Endothelial cell of umbilical vein (primary cell): ENCODE measurements around the gene MYO9A. TPM values are rescaled to one million over a fixed set of nuclear protein-coding genes. Genes with fewer than 3 reads are reported as not detected.

Source experiments
- BruUV-seq: library from RNA; stranded (reverse); fragments of 400-500 nt; replicated peaks from 2 replicates; lab custom pipeline; 2021; lab: Mats Ljungman, UMichigan
- CTCF ChIA-PET: fragments of 300-600, 350-600 bp; sonication (Branson Sonifier 250); formaldehyde crosslinking; loops from one replicate; lab custom pipeline; 2021; ENCODE audit warnings: antibody characterized with exemption, inconsistent platforms; lab: Charles Lee
- POLR2A ChIA-PET: fragments of 300-600, 350-600 bp; sonication (Branson Sonifier 250); formaldehyde crosslinking; loops from one replicate; lab custom pipeline; 2021; ENCODE audit warnings: antibody characterized with exemption, inconsistent platforms; lab: Charles Lee
- DNase-seq: peaks from one replicate; pipeline ENCODE4 v3.0.0-alpha.2; 2011; ENCODE audit warnings: low read depth, low spot score
- FAIRE-seq: peaks from 2 replicates; lab custom pipeline; 2011; peaks lifted over from hg19 to GRCh38; lab: Jason Lieb, UNC
- H2AFZ ChIP-seq: 2 replicates; pipeline ENCODE4 v1.6.0; 2012; ENCODE audit warnings: low read depth, low read length, control low read depth, inconsistent platforms
- H3K27ac ChIP-seq: 2 replicates; pipeline ENCODE4 v1.5.1; 2011; ENCODE audit warnings: low read depth, mild to moderate bottlenecking, control low read depth, low read length, moderate library complexity; ENCODE audit not compliant: insufficient read depth
- H3K27me3 ChIP-seq, 2 experiments: 2 replicates each; pipeline versions ENCODE4 v1.6.0 to v1.6.1; 2011; ENCODE audit warnings: low read length in 2 of 2, mixed read lengths in 1 of 2; ENCODE audit not compliant: control insufficient read depth in 2 of 2, insufficient read depth in 2 of 2
- H3K36me3 ChIP-seq, 2 experiments: 2 replicates in 1 of 2; 3 replicates in 1 of 2; pipeline ENCODE4 v1.5.1; 2011; ENCODE audit warnings: low read length in 2 of 2, mild to moderate bottlenecking in 1 of 2, moderate library complexity in 1 of 2; ENCODE audit not compliant: control insufficient read depth in 2 of 2, insufficient read depth in 2 of 2; ENCODE audit errors: extremely low read depth in 1 of 2
- H3K4me1 ChIP-seq: 3 replicates; pipeline ENCODE4 v1.5.1; 2011; ENCODE audit warnings: mild to moderate bottlenecking, low read length; ENCODE audit not compliant: control insufficient read depth, insufficient read depth; ENCODE audit errors: extremely low read depth
- H3K4me2 ChIP-seq: 2 replicates; pipeline ENCODE4 v1.6.1; 2011; ENCODE audit warnings: low read length, control low read depth, mixed read lengths; ENCODE audit not compliant: insufficient read depth
- H3K4me3 ChIP-seq, 3 experiments: fragments of 200-600 bp in 1 of 3; sonication (generic), shearing (Covaris generic) in 1 of 3; replicated peaks in 1 of 3; 2 replicates each; pipeline ENCODE4 v1.5.1; 2011 to 2016; ENCODE audit warnings: control low read depth in 3 of 3, low read length in 3 of 3, mild to moderate bottlenecking in 2 of 3, inconsistent platforms in 1 of 3, low read depth in 1 of 3, moderate library complexity in 1 of 3; ENCODE audit not compliant: insufficient read depth in 1 of 3
- H3K79me2 ChIP-seq: 2 replicates; pipeline ENCODE4 v1.6.0; 2012; ENCODE audit warnings: low read length, inconsistent platforms; ENCODE audit not compliant: control insufficient read depth, insufficient read depth
- H3K9ac ChIP-seq: replicated peaks from 2 replicates; pipeline ENCODE3; 2011; ENCODE audit warnings: low read length, control low read depth; ENCODE audit not compliant: insufficient read depth; ENCODE audit errors: extremely low read depth
- H3K9me1 ChIP-seq: replicated peaks from 3 replicates; pipeline ENCODE4 v1.6.0; 2011; ENCODE audit warnings: mild to moderate bottlenecking, low read length; ENCODE audit not compliant: control insufficient read depth, insufficient read depth; ENCODE audit errors: extremely low read depth
- H3K9me3 ChIP-seq: replicated peaks from 2 replicates; pipeline ENCODE4 v1.5.1; 2012; ENCODE audit warnings: low read length, inconsistent platforms; ENCODE audit not compliant: control insufficient read depth, insufficient read depth
- H4K20me1 ChIP-seq: replicated peaks from 2 replicates; pipeline ENCODE3; 2011; ENCODE audit warnings: mild to moderate bottlenecking, low read length; ENCODE audit not compliant: control insufficient read depth, insufficient read depth; ENCODE audit errors: extremely low read depth
- CTCF ChIP-seq, 2 donors: IDR thresholded peaks; 1 replicate in 1 of 2; 2 replicates in 1 of 2; pipeline ENCODE4 v1.5.1; 2011; ENCODE audit warnings: low read length in 2 of 2, mild to moderate bottlenecking in 2 of 2, moderate library complexity in 2 of 2, control low read depth in 1 of 2, inconsistent platforms in 1 of 2, low read depth in 1 of 2; ENCODE audit not compliant: insufficient read depth in 1 of 2; ENCODE audit errors: extremely low read depth in 1 of 2
- EZH2 ChIP-seq: IDR thresholded peaks from 2 replicates; pipeline ENCODE4 v1.6.1; 2012; ENCODE audit warnings: borderline replicate concordance, low read depth, mild to moderate bottlenecking, moderate library complexity, low read length, inconsistent platforms; ENCODE audit not compliant: severe bottlenecking
- FOS ChIP-seq: IDR thresholded peaks from 2 replicates; pipeline ENCODE4 v1.6.1; 2011; ENCODE audit warnings: mild to moderate bottlenecking, low read length, moderate library complexity, borderline replicate concordance; ENCODE audit not compliant: insufficient read depth
- GATA2 ChIP-seq: IDR thresholded peaks from 2 replicates; pipeline ENCODE4 v1.7.0; 2011; ENCODE audit warnings: low read depth, mild to moderate bottlenecking, moderate library complexity, mixed read lengths, low read length; ENCODE audit not compliant: insufficient read length, insufficient read depth
- JUN ChIP-seq: IDR thresholded peaks from 2 replicates; pipeline ENCODE4 v1.6.1; 2011; ENCODE audit warnings: borderline replicate concordance, low read depth; ENCODE audit not compliant: insufficient read length, insufficient read depth
- MAX ChIP-seq: IDR thresholded peaks from 2 replicates; pipeline ENCODE4 v1.6.1; 2011; ENCODE audit not compliant: insufficient read depth, insufficient read length
- MYC ChIP-seq: IDR thresholded peaks from one replicate; pipeline ENCODE4 v1.6.1; 2011; ENCODE audit warnings: mild to moderate bottlenecking, low read depth, low read length
- POLR2A ChIP-seq: IDR thresholded peaks from 2 replicates; pipeline ENCODE4 v1.6.1; 2012; ENCODE audit warnings: low read depth, mild to moderate bottlenecking, control low read depth, low read length
- POLR2AphosphoS5 ChIP-seq: IDR thresholded peaks from 2 replicates; pipeline ENCODE4 v1.6.1; 2012; ENCODE audit warnings: low read depth, mild to moderate bottlenecking, control low read depth, low read length, moderate library complexity; ENCODE audit not compliant: insufficient read depth
- dilution Hi-C: fragments of 300-500 bp; cut with MboI; formaldehyde crosslinking; loops from one replicate; pipeline ENCODE4 v1.15.0; 2019; ENCODE audit warnings: low sequenced_read_pairs; ENCODE audit not compliant: extremely low pct_ligation_motif_present
- intact Hi-C: fragments of 100-400 bp; cut with micrococcal nuclease; formaldehyde crosslinking; loops from one replicate; pipeline ENCODE4 v1.10.0; 2022
- polyA plus RNA-seq, 4 experiments: library from polyadenylated mRNA; depleted of rRNA in 3 of 4; stranded (reverse) in 3 of 4; unstranded in 1 of 4; fragments of >200 nt; gene quantifications; 2 replicates each; pipeline versions ENCODE4 v1.2.1 to v1.2.3, GENCODE V29; 2011 to 2012; ENCODE audit warnings: missing spikeins in 1 of 4
- total RNA-seq: library from RNA; stranded (reverse); gene quantifications from 2 replicates; pipeline ENCODE4 v1.2.3, GENCODE V29; 2021

The MYO9A gene
- total and polyA plus RNA-seq, 2 donors (not counting 3 experiments of a cell fraction or from before 2014, with no cell fraction given), result 6.4 to 30.3 TPM

DNA sequence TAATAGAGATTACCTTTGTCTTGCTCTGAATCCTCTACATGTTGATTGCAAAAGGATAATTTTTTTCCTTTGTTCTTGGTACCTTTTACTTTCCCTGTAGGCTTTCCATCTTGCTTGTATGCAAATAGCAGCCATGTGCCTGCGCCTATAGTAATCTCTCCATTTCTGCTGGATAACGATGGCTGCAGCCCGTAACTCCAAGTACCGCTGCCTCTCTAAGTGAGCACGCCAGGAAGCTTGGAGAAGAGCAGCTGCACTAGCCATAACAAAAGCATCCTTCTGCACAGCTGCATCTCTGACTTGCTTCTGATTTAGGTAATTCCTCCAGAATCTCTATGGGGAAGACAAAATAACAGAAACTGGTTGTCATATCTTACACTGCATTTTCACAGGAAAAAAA lies 218.3 kb downstream of the MYO9A start:
- Histone ChIP-seq H3K4me2 (no peak overlapping the region), H3K27me3 (no peaks in the 10 kb centered on the region), H3K4me1 (no peaks in the 10 kb centered on the region), H3K36me3 (peaks cover 0 to 4% of the 10 kb centered on the region in 2 experiments), H3K27ac (no peak overlapping the region), H3K9ac (no peak overlapping the region), H4K20me1 (no peaks in the 10 kb centered on the region), H3K4me3 (no peak overlapping the region), H3K79me2 (no peaks in the 10 kb centered on the region), H2AFZ (no peak overlapping the region), H3K9me1 (no peaks in the 10 kb centered on the region), H3K9me3 (no peaks in the 10 kb centered on the region)
- dilution Hi-C loops, result no loop called here
- CTCF ChIA-PET, result no interaction called here
- TF ChIP-seq POLR2A, result no peak
- TF ChIP-seq MAX, result no peak
- no peak for TF ChIP-seq CTCF (IDR thresholded peaks at IDR 0.05; ENCODE audit: extremely low read depth in 1 of 2, insufficient read depth in 1 of 2, low read depth in 1 of 2, low read length in 2 of 2)
- TF ChIP-seq JUN, result no peak
- no peak for TF ChIP-seq EZH2
- TF ChIP-seq MYC, result no peak
- no peak for TF ChIP-seq POLR2AphosphoS5
- no peak for TF ChIP-seq GATA2
- TF ChIP-seq FOS, result no peak
- FAIRE-seq (no peak), DNase-seq (no peak)
- POLR2A ChIA-PET, result no interaction called here
- BruUV-seq, result no TSS peak
- intact Hi-C loops, result no loop called here
